Neutrophil (primary cell): Measurements from ENCODE around the gene NRG3.

Source experiments
- H3K27ac ChIP-seq: fragments of 200-600 bp; sonication (generic); 2 replicates; pipeline ENCODE4 v1.5.1; 2016; ENCODE audit warnings: mild to moderate bottlenecking, moderate library complexity
- H3K27me3 ChIP-seq: fragments of 200-600 bp; sonication (generic); 2 replicates; pipeline ENCODE4 v1.6.0; 2016; ENCODE audit warnings: mild to moderate bottlenecking
- H3K36me3 ChIP-seq: fragments of 200-600 bp; sonication (generic); 2 replicates; pipeline ENCODE4 v1.5.1; 2017
- H3K4me1 ChIP-seq, 2 experiments: fragments of 200-600 bp in 1 of 2; sonication (generic) in 1 of 2; 1 replicate in 1 of 2; 2 replicates in 1 of 2; pipeline versions ENCODE4 v1.5.1 to v1.6.1; 2013 to 2016; ENCODE audit warnings: low read depth in 1 of 2, low read length in 1 of 2, mild to moderate bottlenecking in 1 of 2, moderate library complexity in 1 of 2; ENCODE audit not compliant: control insufficient read depth in 1 of 2, insufficient read depth in 1 of 2
- H3K4me3 ChIP-seq, 2 experiments: fragments of 200-600 bp in 1 of 2; sonication (generic) in 1 of 2; 1 replicate in 1 of 2; 2 replicates in 1 of 2; pipeline ENCODE4 v1.5.1; 2013 to 2016; ENCODE audit warnings: low read depth in 1 of 2, low read length in 1 of 2, mild to moderate bottlenecking in 1 of 2, moderate library complexity in 1 of 2
- H3K9me3 ChIP-seq: fragments of 200-600 bp; sonication (generic); 2 replicates; pipeline ENCODE4 v1.5.1; 2016
- CTCF ChIP-seq: fragments of 200-600 bp; sonication (generic); IDR thresholded peaks from 2 replicates; pipeline ENCODE4 v1.5.1; 2016; ENCODE audit warnings: antibody characterized with exemption

NRG3 gene

GRCh38 chr10:82089327-82089726, 214.3 kb downstream of the NRG3 start:
- Histone ChIP-seq H3K27me3 (no peaks in the 10 kb centered on the region), H3K36me3 (no peaks in the 10 kb centered on the region), H3K27ac (no peak overlapping the region), H3K4me3 (no peak overlapping the region), H3K9me3 (no peaks in the 10 kb centered on the region), H3K4me1 (no peaks in the 10 kb centered on the region)
- no peak for TF ChIP-seq CTCF

- Histone ChIP-seq H3K36me3 (no peaks in the 10 kb centered on the region), H3K27ac (no peak overlapping the region), H3K4me1 (no peaks in the 10 kb centered on the region), H3K27me3 (no peaks in the 10 kb centered on the region), H3K9me3 (no peaks in the 10 kb centered on the region), H3K4me3 (no peak overlapping the region)
- TF ChIP-seq CTCF: no peak
Measured at GRCh38 chr10:82091413-82091812, 216.4 kb downstream of the NRG3 start.

- no peaks in the 10 kb centered on the region for H3K9me3 ChIP-seq
- H3K4me3 ChIP-seq: no peak overlapping the region
- H3K36me3 ChIP-seq: no peaks in the 10 kb centered on the region
- no peaks in the 10 kb centered on the region for H3K4me1 ChIP-seq
- no peak overlapping the region for H3K27ac ChIP-seq
- TF ChIP-seq CTCF: no peak
- no peaks in the 10 kb centered on the region for H3K27me3 ChIP-seq
Measured at GRCh38 chr10:82092111-82092510, 217.1 kb downstream of the NRG3 start.

- Histone ChIP-seq H3K4me3 (no peak overlapping the region), H3K27me3 (no peaks in the 10 kb centered on the region), H3K36me3 (no peaks in the 10 kb centered on the region), H3K9me3 (no peaks in the 10 kb centered on the region), H3K4me1 (no peaks in the 10 kb centered on the region), H3K27ac (no peak overlapping the region)
- TF ChIP-seq CTCF: no peak
Measured at GRCh38 chr10:82124713-82125112, 249.7 kb downstream of the NRG3 start.

- Histone ChIP-seq H3K4me1 (no peaks in the 10 kb centered on the region), H3K4me3 (no peak overlapping the region), H3K27me3 (no peaks in the 10 kb centered on the region), H3K27ac (no peak overlapping the region), H3K9me3 (no peaks in the 10 kb centered on the region), H3K36me3 (no peaks in the 10 kb centered on the region)
- TF ChIP-seq CTCF: no peak
Measured at GRCh38 chr10:82128527-82128926, 253.5 kb downstream of the NRG3 start.

- Histone ChIP-seq H3K4me3 (no peak overlapping the region), H3K4me1 (no peaks in the 10 kb centered on the region), H3K27me3 (no peaks in the 10 kb centered on the region), H3K27ac (no peak overlapping the region), H3K36me3 (no peaks in the 10 kb centered on the region), H3K9me3 (no peaks in the 10 kb centered on the region)
- TF ChIP-seq CTCF: no peak
Measured at GRCh38 chr10:82136103-82136502, 261.1 kb downstream of the NRG3 start.
